Gastrocnemius medialis (tissue), 4 donors: ENCODE results near the gene CNTN4. TPM values are rescaled to one million over a fixed set of nuclear protein-coding genes. Genes with fewer than 3 reads are reported as not detected.

Experiments
- ATAC-seq, 2 donors: fragments of 150-250 bp; one replicate each; pipeline ENCODE4 v1.9.1; 2016
- DNase-seq, 2 donors: peaks; one replicate each; pipeline ENCODE4 v3.0.0-alpha.2; 2019
- H3K27ac ChIP-seq, 4 donors: fragments of 200-600 bp; sonication (generic); 1 replicate in 1 of 4; 2 replicates in 3 of 4; pipeline ENCODE4 v1.5.1; 2016 to 2018; ENCODE audit warnings: mild to moderate bottlenecking in 2 of 4, moderate library complexity in 1 of 4
- H3K27me3 ChIP-seq, 3 donors: fragments of 200-600 bp; sonication (generic) in 2 of 3; 1 replicate in 1 of 3; 2 replicates in 2 of 3; pipeline versions ENCODE4 v1.5.1 to v1.6.0; 2016 to 2019; ENCODE audit warnings: mild to moderate bottlenecking in 1 of 3, moderate library complexity in 1 of 3
- H3K36me3 ChIP-seq, 2 donors: fragments of 200-600 bp; sonication (generic) in 1 of 2; one replicate each; pipeline ENCODE4 v1.5.1; 2017 to 2018
- H3K4me1 ChIP-seq, 2 donors: fragments of 200-600 bp; sonication (generic) in 1 of 2; one replicate each; pipeline ENCODE4 v1.5.1; 2016 to 2017; ENCODE audit warnings: mild to moderate bottlenecking in 2 of 2
- H3K4me3 ChIP-seq, 4 donors: fragments of 200-600 bp; sonication (generic) in 3 of 4; 1 replicate in 1 of 4; 2 replicates in 3 of 4; pipeline ENCODE4 v1.5.1; 2016 to 2019; ENCODE audit warnings: mild to moderate bottlenecking in 2 of 4
- H3K9me3 ChIP-seq, 3 donors: fragments of 200-600 bp; sonication (generic) in 2 of 3; 1 replicate in 1 of 3; 2 replicates in 2 of 3; pipeline ENCODE4 v1.5.1; 2016 to 2019
- CTCF ChIP-seq, 5 experiments: fragments of 450-650 bp in 3 of 5; fragments of 200-600 bp in 2 of 5; sonication (generic) in 2 of 5; IDR thresholded peaks in 4 of 5; conservative IDR thresholded peaks in 1 of 5; 1 replicate in 4 of 5; 2 replicates in 1 of 5; pipeline ENCODE4 v1.5.1; 2016 to 2019; ENCODE audit warnings: antibody characterized with exemption in 5 of 5, mild to moderate bottlenecking in 3 of 5, moderate library complexity in 3 of 5
- POLR2A ChIP-seq, 2 donors: fragments of 450-650 bp; IDR thresholded peaks; one replicate each; pipeline ENCODE4 v1.6.1; 2017; ENCODE audit warnings: antibody characterized with exemption in 2 of 2, mild to moderate bottlenecking in 2 of 2, moderate library complexity in 2 of 2
- in situ Hi-C, 4 donors: fragments of 200-750 bp; cut with MboI; loops; one replicate each; pipeline versions ENCODE4 v1.15.0 to v1.8.0; 2017; ENCODE audit warnings: low sequenced_read_pairs in 4 of 4
- intact Hi-C: fragments of 100-400 bp; cut with DNase I; formaldehyde crosslinking; loops from one replicate; pipeline ENCODE4 v1.15.1; 2023; ENCODE audit warnings: low total_unique reads
- total RNA-seq, 4 donors: library from RNA; depleted of rRNA; stranded (reverse); fragments of >200 nt; gene quantifications; one replicate each; pipeline versions ENCODE4 v1.1.0 to v1.2.3, GENCODE V29; 2016

CNTN4 gene
- total RNA-seq, 4 donors from 2014 or later, result 0.51 to 1.9 (median 1.4) TPM

- in situ Hi-C loops (no loop called here), intact Hi-C loops (no loop called here)
- Histone ChIP-seq H3K36me3 (no peaks in the 10 kb centered on the region), H3K4me1 (no peaks in the 10 kb centered on the region), H3K9me3 (no peaks in the 10 kb centered on the region), H3K27ac (no peak overlapping the region), H3K4me3 (no peak overlapping the region), H3K27me3 (no peaks in the 10 kb centered on the region)
- ATAC-seq (no peak), DNase-seq (no peak)
- TF ChIP-seq CTCF (IDR thresholded peaks at IDR 0.05 in 4 of 5, conservative IDR thresholded peaks at IDR 0.05 in 1 of 5) (no peak), POLR2A (IDR thresholded peaks at IDR 0.05) (no peak)
These were observed 691.7 kb downstream of the CNTN4 start for GRCh38 chr3:2790266-2790815.

GRCh38 chr3:2792432-2792831 is 693.8 kb downstream of the CNTN4 start:
- DNase-seq, result no peak
- intact Hi-C loops, result no loop called here
- Histone ChIP-seq H3K27me3 (no peaks in the 10 kb centered on the region), H3K4me1 (no peaks in the 10 kb centered on the region), H3K9me3 (no peaks in the 10 kb centered on the region), H3K4me3 (no peak overlapping the region), H3K36me3 (no peaks in the 10 kb centered on the region), H3K27ac (no peak overlapping the region)
- no peak for TF ChIP-seq POLR2A (IDR thresholded peaks at IDR 0.05)
- TF ChIP-seq CTCF (IDR thresholded peaks at IDR 0.05 in 4 of 5, conservative IDR thresholded peaks at IDR 0.05 in 1 of 5), result no peak
- in situ Hi-C loops, result no loop called here
- no peak for ATAC-seq

GRCh38 chr3:2793987-2794386 is 695.3 kb downstream of the CNTN4 start:
- Histone ChIP-seq H3K4me3 (no peak overlapping the region), H3K27ac (no peak overlapping the region), H3K36me3 (no peaks in the 10 kb centered on the region), H3K27me3 (no peaks in the 10 kb centered on the region), H3K9me3 (no peaks in the 10 kb centered on the region), H3K4me1 (no peaks in the 10 kb centered on the region)
- DNase-seq, result no peak
- intact Hi-C loops (no loop called here), in situ Hi-C loops (no loop called here)
- TF ChIP-seq POLR2A (IDR thresholded peaks at IDR 0.05) (no peak), CTCF (IDR thresholded peaks at IDR 0.05 in 4 of 5, conservative IDR thresholded peaks at IDR 0.05 in 1 of 5) (no peak)
- no peak for ATAC-seq

- Histone ChIP-seq H3K27ac (no peak overlapping the region), H3K36me3 (no peaks in the 10 kb centered on the region), H3K4me3 (no peak overlapping the region), H3K4me1 (no peaks in the 10 kb centered on the region), H3K9me3 (no peaks in the 10 kb centered on the region), H3K27me3 (no peaks in the 10 kb centered on the region)
- intact Hi-C loops (no loop called here), in situ Hi-C loops (no loop called here)
- TF ChIP-seq CTCF (IDR thresholded peaks at IDR 0.05 in 4 of 5, conservative IDR thresholded peaks at IDR 0.05 in 1 of 5), result no peak
- no peak for TF ChIP-seq POLR2A (IDR thresholded peaks at IDR 0.05)
- no peak for DNase-seq
- ATAC-seq, result no peak
These were observed 703.8 kb downstream of the CNTN4 start for GRCh38 chr3:2802429-2802828.

GRCh38 chr3:2807514-2807913 is 708.8 kb downstream of the CNTN4 start:
- no peaks in the 10 kb centered on the region for H3K9me3 ChIP-seq
- in situ Hi-C loops, result no loop called here
- no peak overlapping the region for H3K27ac ChIP-seq
- no peaks in the 10 kb centered on the region for H3K27me3 ChIP-seq
- no peak for ATAC-seq
- no peaks in the 10 kb centered on the region for H3K36me3 ChIP-seq
- DNase-seq, result no peak
- no peaks in the 10 kb centered on the region for H3K4me1 ChIP-seq
- no peak overlapping the region for H3K4me3 ChIP-seq
- TF ChIP-seq POLR2A (IDR thresholded peaks at IDR 0.05) (no peak), CTCF (IDR thresholded peaks at IDR 0.05 in 4 of 5, conservative IDR thresholded peaks at IDR 0.05 in 1 of 5) (no peak)
- intact Hi-C loops, result no loop called here
